HFFc6 (cell line): ENCODE measurements around the gene ABHD5. TPM values are rescaled to one million over a fixed set of nuclear protein-coding genes. Genes with fewer than 3 reads are reported as not detected.

Experiments used
- DNase-seq: peaks from one replicate; pipeline ENCODE4 v3.0.0-alpha.2; 2018
- H3K27ac Mint-ChIP-seq: 2 replicates; pipeline ENCODE4 v1.8.0; 2020; ENCODE audit warnings: mild to moderate bottlenecking, mixed read lengths
- H3K27me3 Mint-ChIP-seq: 2 replicates; pipeline ENCODE4 v1.8.0; 2021; ENCODE audit warnings: mild to moderate bottlenecking, moderate library complexity, mixed read lengths; ENCODE audit not compliant: insufficient read depth
- H3K36me3 Mint-ChIP-seq: 2 replicates; pipeline ENCODE4 v1.8.0; 2021; ENCODE audit warnings: low read depth, mixed read lengths
- H3K4me1 Mint-ChIP-seq: 2 replicates; pipeline ENCODE4 v1.8.0; 2020; ENCODE audit warnings: low read depth, mixed read lengths
- H3K4me3 Mint-ChIP-seq: 2 replicates; pipeline ENCODE4 v1.8.0; 2020; ENCODE audit warnings: mild to moderate bottlenecking, moderate library complexity, mixed read lengths
- H3K9me3 Mint-ChIP-seq: 2 replicates; pipeline ENCODE4 v1.8.0; 2020; ENCODE audit warnings: mild to moderate bottlenecking, mixed read lengths
- total RNA-seq, 6 experiments: library from RNA; stranded (reverse); fragmentation: NEBNext Ultra II Directional; extraction: Animal tissue kit (Norgen Biotek cat#: 25700); gene quantifications; 2 replicates in 1 of 6; 3 replicates in 5 of 6; pipeline ENCODE4 v1.2.3, GENCODE V29; 2021
- TF ChIP-seq, protein P1 (sequence below): fragments of 200-600 bp; sonication (generic); IDR thresholded peaks from 2 replicates; pipeline ENCODE4 v1.5.0; 2021; ENCODE audit warnings: antibody characterized with exemption, mild to moderate bottlenecking

ABHD5 gene
- total RNA-seq, 6 experiments from 2014 or later, result 16.0 to 25.8 (median 18.1) TPM

DNA sequence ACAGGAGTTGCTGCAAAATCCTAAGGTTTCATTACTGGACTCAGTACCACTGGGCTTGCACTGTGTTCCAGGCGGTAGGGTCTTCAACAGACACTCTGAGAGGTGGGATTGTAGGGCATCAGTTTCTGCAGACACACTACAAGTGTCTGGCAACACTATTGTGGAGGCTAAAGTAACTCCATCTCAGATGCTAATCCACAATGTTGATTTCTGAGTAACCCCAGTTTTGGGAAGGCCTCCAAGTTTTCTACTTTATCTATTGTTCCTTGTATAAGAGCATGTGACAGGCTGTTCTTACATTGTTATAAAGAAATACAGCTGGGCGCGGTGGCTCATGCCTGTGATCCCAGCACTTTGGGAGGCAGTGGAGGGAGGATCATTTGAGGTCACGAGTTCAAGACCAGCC is 2.5 kb upstream of the ABHD5 start:
- H3K9me3 Mint-ChIP-seq, result peaks cover 2% of the 10 kb centered on the region; the same call in 1 of the 2 replicates
- DNase-seq, result no peak
- H3K36me3 Mint-ChIP-seq, result no peaks in the 10 kb centered on the region
- TF ChIP-seq, protein P1, sequence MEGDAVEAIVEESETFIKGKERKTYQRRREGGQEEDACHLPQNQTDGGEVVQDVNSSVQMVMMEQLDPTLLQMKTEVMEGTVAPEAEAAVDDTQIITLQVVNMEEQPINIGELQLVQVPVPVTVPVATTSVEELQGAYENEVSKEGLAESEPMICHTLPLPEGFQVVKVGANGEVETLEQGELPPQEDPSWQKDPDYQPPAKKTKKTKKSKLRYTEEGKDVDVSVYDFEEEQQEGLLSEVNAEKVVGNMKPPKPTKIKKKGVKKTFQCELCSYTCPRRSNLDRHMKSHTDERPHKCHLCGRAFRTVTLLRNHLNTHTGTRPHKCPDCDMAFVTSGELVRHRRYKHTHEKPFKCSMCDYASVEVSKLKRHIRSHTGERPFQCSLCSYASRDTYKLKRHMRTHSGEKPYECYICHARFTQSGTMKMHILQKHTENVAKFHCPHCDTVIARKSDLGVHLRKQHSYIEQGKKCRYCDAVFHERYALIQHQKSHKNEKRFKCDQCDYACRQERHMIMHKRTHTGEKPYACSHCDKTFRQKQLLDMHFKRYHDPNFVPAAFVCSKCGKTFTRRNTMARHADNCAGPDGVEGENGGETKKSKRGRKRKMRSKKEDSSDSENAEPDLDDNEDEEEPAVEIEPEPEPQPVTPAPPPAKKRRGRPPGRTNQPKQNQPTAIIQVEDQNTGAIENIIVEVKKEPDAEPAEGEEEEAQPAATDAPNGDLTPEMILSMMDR, result no peak
- no peak overlapping the region for H3K4me3 Mint-ChIP-seq
- H3K27me3 Mint-ChIP-seq, result peaks cover 1% of the 10 kb centered on the region; the same call in 1 of the 2 replicates
- H3K4me1 Mint-ChIP-seq, result peaks cover 30% of the 10 kb centered on the region
- no peak overlapping the region for H3K27ac Mint-ChIP-seq

DNA sequence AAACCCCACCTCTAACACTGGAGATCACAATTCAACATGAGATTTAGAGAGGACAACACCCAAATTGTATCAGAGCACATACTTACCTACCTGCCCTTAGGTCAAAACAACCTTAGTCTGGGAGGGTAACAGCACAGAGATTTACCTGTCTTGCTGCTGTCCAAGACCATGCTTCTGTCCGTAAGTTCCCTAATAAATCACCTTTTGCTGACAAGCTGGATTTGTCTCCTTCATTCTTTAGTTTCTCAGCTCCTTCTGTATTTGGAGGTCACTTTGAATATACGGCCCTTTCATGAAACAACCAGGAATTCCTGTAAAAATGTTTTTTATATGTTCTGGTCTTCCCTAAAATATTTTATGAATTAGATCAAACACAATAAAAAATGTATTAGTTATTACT is 1.6 kb upstream of the ABHD5 start:
- Mint-ChIP-seq H3K36me3 (no peaks in the 10 kb centered on the region), H3K27ac (no peak overlapping the region), H3K9me3 (no peaks in the 10 kb centered on the region; the same call in 1 of the 2 replicates), H3K4me3 (no peak overlapping the region; the same call in 1 of the 2 replicates), H3K27me3 (peaks cover 1% of the 10 kb centered on the region; the same call in 1 of the 2 replicates), H3K4me1 (peaks cover 39% of the 10 kb centered on the region)
- no peak for DNase-seq
- TF ChIP-seq, protein P1, result no peak

DNA sequence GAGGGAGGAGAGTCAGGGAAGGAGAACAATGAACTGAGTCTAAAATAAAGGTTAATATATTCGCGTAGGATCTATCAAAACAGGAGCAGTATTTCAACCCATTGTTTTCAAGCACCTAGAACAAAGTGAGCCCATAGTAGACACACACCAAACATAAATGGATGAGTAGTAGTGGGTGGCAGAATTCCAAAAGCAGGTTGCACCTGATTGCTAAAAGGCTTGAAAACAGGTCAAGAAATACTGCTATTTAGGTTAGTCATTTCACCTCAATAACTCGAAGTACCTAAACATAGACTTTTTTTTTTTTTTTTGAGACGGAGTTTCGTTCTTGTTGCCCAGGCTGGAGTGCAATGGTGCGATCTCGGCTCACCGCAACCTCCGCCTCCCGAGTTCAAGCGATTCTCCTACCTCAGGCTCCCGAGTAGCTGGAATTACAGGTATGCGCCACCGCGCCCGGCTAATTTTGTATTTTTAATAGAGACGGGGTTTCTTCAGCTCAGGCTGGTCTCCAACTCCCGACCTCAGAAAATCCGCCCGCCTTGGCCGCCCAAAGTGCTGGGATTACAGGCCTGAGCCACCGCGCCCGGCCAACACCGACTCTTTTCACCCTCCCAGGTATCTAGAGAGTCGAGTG is 855 bp upstream of the ABHD5 start:
- Mint-ChIP-seq H3K36me3 (no peaks in the 10 kb centered on the region), H3K27me3 (peaks cover 1% of the 10 kb centered on the region; the same call in 1 of the 2 replicates), H3K4me1 (peaks cover 45% of the 10 kb centered on the region), H3K9me3 (no peaks in the 10 kb centered on the region), H3K4me3 (peak overlapping the region; percentile 93), H3K27ac (peak overlapping the region; percentile 52)
- TF ChIP-seq, protein P1, result no peak
- no peak for DNase-seq

- peak overlapping the region; percentile 38 for H3K27ac Mint-ChIP-seq
- no peaks in the 10 kb centered on the region for H3K36me3 Mint-ChIP-seq
- H3K27me3 Mint-ChIP-seq, result peaks cover 1% of the 10 kb centered on the region; the same call in 1 of the 2 replicates
- H3K9me3 Mint-ChIP-seq, result no peaks in the 10 kb centered on the region
- TF ChIP-seq, protein P1, result peak; percentile 20; the same call in 1 of the 2 replicates
- no peak for DNase-seq
- peak overlapping the region; percentile 93 for H3K4me3 Mint-ChIP-seq
- H3K4me1 Mint-ChIP-seq, result peaks cover 57% of the 10 kb centered on the region
Measured at GRCh38 chr3:43691120-43691995, 620 bp downstream of the ABHD5 start.

- no peaks in the 10 kb centered on the region for H3K36me3 Mint-ChIP-seq
- TF ChIP-seq, protein P1, result no peak
- peaks cover 1% of the 10 kb centered on the region; the same call in 1 of the 2 replicates for H3K27me3 Mint-ChIP-seq
- no peak overlapping the region for H3K27ac Mint-ChIP-seq
- peaks cover 66% of the 10 kb centered on the region for H3K4me1 Mint-ChIP-seq
- H3K9me3 Mint-ChIP-seq, result no peaks in the 10 kb centered on the region
- peak overlapping the region; percentile 89 for H3K4me3 Mint-ChIP-seq
- DNase-seq, result no peak
Measured at GRCh38 chr3:43692085-43692855, 1.5 kb downstream of the ABHD5 start.
